GM12801 (cell line): ENCODE measurements around the gene CLMN.

Experiments
- TF ChIP-seq, protein P1 (sequence below): IDR thresholded peaks from one replicate; pipeline ENCODE4 v1.5.1; 2011; ENCODE audit warnings: control low read depth; ENCODE audit not compliant: insufficient read length; ENCODE audit errors: extremely low read depth

Gene CLMN

DNA sequence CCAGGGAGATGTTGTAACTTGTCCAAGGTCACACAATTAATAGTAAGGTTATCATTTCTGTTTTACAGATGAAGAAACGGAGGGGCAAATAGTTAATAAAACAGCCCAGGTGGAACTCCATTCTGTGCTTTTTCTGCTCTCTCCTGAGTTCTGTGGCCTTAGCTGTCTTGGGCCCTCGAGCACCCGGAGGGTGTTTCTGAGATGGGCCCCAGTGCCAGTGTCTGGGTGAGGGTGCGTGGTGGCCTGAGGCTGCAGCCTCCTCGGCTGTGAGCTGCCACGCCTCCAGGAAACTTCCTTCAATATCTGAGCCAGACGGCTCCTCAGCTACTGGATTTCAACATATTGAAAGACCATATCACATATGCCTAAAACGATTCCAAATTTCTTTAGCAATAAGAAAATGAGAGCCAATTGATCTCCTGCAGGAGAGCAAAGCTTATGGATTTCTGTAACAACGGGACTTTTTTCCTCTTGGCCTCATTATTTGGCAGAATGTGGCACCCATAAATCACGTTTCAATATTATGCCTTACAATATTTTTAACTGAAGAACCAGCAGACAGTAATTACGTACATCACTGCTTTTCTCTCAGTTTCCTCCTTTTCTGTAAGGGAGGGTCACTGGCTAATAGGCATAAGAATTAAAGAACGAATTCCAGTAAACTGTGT is 87.6 kb downstream of the CLMN start:
- TF ChIP-seq, protein P1, sequence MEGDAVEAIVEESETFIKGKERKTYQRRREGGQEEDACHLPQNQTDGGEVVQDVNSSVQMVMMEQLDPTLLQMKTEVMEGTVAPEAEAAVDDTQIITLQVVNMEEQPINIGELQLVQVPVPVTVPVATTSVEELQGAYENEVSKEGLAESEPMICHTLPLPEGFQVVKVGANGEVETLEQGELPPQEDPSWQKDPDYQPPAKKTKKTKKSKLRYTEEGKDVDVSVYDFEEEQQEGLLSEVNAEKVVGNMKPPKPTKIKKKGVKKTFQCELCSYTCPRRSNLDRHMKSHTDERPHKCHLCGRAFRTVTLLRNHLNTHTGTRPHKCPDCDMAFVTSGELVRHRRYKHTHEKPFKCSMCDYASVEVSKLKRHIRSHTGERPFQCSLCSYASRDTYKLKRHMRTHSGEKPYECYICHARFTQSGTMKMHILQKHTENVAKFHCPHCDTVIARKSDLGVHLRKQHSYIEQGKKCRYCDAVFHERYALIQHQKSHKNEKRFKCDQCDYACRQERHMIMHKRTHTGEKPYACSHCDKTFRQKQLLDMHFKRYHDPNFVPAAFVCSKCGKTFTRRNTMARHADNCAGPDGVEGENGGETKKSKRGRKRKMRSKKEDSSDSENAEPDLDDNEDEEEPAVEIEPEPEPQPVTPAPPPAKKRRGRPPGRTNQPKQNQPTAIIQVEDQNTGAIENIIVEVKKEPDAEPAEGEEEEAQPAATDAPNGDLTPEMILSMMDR, result no peak

DNA sequence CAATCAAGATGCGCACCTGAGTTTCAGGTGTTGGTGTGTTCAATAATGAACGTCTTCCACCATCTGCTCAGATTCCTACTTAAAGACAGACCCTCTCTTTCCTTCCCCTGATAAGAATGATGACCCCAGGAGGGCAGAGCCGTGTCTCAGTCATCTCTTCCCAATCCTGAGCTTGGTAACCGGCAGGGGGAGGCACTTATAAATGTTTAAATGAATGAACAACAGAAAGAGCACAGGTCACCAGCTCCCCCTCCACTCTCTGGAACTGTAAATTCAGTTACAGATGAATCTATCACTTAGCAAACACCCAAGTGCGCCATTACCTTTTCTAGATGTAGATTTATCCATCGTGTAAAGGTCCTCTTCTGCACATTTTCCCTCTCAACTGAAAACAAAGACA is 90.0 kb downstream of the CLMN start:
- TF ChIP-seq, protein P1, result no peak

DNA sequence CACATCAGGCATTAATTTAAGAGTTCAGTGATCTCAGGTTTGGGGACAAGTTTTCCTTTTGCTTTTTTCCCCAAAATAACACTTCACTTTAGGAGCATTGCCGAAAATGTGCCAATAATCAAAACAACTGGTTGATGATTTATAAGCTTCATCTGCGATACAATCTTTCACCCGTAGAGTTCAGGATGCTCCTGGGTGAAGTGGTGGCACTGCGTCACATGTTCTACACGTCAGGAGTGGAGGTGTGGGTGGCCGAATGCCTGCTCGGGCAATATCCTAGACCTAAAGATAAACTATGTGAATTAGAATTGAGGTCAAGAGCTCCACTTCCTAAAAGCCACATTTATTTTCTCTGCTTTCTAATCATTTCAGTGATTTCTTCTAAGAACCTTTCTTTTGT is 91.5 kb downstream of the CLMN start:
- TF ChIP-seq, protein P1, result no peak

DNA sequence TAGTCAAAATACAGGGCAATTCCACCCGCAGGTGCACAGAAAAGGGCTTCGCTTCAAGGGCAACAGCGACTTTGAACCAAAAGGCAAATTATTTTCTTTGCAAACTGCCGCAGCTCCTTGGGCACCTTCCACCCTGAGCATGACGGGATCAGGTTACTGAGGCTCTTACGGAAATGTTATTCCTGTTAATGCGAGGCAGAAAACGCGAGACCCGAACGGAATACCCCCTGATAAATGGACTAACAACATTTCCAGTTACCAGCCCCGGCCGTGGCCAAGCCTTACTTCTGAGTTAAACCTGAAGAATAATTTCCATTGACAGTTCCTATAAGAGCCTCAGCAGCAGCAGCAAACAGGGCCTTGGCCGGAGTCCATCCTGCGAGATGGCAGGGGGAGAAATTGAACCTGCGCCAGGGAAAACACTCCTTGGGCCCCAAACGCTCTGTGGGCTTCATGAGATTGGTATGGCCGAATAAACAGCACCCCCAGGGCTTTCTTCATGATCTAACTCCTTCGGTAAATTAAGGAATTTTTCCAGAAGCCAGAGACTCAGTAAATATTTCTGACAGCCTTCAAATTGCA is 92.3 kb downstream of the CLMN start:
- TF ChIP-seq, protein P1, result no peak

- TF ChIP-seq, protein P1, result no peak
These were observed 92.9 kb downstream of the CLMN start for GRCh38 chr14:95226801-95227200.

DNA sequence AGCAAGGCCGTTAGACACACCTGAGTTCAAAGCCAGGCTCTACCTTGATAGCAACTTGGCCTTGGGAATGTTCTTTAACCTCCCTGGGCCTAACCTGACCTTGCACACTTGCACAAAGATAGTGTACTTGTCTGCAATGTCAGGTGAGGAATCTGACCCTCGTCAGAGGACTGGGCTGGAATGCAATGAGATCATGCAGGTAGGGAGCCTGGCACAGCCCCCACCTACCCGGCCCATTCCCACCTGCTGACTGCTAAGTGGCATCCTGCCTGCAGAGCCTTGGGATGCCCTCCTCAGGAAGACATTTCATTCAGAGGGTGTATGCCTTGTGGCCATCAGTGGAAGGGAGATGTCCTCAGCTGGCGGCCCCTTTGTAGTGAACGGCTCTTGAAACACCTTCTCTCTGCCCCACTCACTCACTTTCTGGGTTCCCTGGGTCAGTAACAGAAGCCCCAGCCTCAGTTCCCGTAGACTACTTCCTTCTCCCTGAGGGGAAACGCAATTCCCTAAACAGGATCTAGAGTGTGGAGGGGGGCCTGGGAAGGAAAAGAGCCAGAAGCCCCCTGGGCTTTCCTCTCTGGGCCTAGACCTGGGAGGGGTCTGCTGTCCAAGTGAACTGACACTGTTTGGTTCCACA is 94.3 kb downstream of the CLMN start:
- TF ChIP-seq, protein P1, result no peak

DNA sequence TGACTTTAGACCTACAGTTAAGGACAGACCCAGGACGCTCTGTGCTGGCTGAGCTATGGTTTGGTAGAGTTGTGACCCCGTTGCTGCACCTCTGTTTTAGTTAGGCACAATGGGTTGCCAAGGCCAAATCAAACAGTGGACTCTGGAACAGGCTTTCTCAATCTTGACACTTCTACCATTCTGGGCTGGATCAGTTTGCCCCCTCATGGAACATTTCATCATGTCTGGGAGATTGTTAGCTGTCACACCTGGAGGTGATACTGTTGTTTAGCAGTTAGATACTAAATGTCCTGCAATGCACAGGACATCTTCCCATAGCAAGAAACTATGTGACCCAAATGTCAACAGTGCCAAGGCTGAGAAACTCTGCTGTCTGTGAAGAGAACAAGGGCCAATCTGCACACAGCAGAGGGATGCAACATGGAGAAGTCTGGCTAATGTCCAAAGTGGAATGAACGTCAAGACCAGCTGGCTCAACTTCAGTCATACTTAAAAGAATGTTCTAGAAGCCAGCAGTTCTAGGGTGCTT is 96.8 kb downstream of the CLMN start:
- TF ChIP-seq, protein P1, result no peak
